ENCODE measurements around the gene DELE1.

DNA sequence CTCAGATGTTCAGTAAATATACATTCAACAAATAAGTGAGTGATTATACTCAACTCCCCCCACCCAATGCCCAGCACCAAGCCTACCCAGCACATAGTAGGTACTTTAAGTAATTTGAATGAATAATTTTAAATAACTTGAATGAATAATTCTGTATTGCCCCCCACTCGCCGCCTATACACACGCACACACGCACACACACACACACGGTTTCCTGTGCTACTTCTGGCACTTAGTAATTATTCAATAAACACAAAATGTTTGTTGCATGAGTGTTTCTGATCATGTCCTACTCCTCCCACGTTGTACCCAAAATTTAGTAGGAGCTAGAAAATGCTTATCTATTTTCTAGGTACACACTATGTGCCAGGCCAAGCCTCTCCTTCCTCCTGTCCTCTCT is 18.1 kb downstream of the DELE1 start:
- TF ChIP-seq, protein P1, sequence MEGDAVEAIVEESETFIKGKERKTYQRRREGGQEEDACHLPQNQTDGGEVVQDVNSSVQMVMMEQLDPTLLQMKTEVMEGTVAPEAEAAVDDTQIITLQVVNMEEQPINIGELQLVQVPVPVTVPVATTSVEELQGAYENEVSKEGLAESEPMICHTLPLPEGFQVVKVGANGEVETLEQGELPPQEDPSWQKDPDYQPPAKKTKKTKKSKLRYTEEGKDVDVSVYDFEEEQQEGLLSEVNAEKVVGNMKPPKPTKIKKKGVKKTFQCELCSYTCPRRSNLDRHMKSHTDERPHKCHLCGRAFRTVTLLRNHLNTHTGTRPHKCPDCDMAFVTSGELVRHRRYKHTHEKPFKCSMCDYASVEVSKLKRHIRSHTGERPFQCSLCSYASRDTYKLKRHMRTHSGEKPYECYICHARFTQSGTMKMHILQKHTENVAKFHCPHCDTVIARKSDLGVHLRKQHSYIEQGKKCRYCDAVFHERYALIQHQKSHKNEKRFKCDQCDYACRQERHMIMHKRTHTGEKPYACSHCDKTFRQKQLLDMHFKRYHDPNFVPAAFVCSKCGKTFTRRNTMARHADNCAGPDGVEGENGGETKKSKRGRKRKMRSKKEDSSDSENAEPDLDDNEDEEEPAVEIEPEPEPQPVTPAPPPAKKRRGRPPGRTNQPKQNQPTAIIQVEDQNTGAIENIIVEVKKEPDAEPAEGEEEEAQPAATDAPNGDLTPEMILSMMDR (IDR thresholded peaks at IDR 0.05): no peak
- TF ChIP-seq POLR2A (IDR thresholded peaks at IDR 0.05): no peak
